IMR-90 (cell line): ENCODE measurements around the gene CPXM2.

Experiments used
- CEBPB ChIP-seq: IDR thresholded peaks from 2 replicates; pipeline ENCODE4 v1.6.1; 2012; ENCODE audit warnings: low read depth, low read length, improper control_type of control experiment
- CHD1 ChIP-seq: IDR thresholded peaks from 2 replicates; pipeline ENCODE4 v1.6.1; 2012; ENCODE audit warnings: low read depth, low read length, improper control_type of control experiment
- CTCF ChIP-seq: conservative IDR thresholded peaks from 2 replicates; pipeline ENCODE4 v1.5.1; 2012; ENCODE audit warnings: mild to moderate bottlenecking, low read depth, low read length, improper control_type of control experiment
- POLR2A ChIP-seq: IDR thresholded peaks from 2 replicates; pipeline ENCODE4 v1.6.1; 2012; ENCODE audit warnings: mild to moderate bottlenecking, low read depth, low read length
- RAD21 ChIP-seq: IDR thresholded peaks from 2 replicates; pipeline ENCODE4 v1.6.1; 2012; ENCODE audit warnings: low read length, improper control_type of control experiment
- RFX5 ChIP-seq: IDR thresholded peaks from 2 replicates; pipeline ENCODE4 v1.8.0; 2012; ENCODE audit warnings: low read depth, mild to moderate bottlenecking, low read length, moderate library complexity

- TF ChIP-seq CTCF (no peak), RAD21 (no peak), POLR2A (no peak), CEBPB (no peak), RFX5 (no peak), CHD1 (no peak)
Measured at GRCh38 chr10:123715546-123715945, 176.1 kb downstream of the CPXM2 start.
